ENCODE measurements around the gene CFAP46. TPM values are rescaled to one million over a fixed set of nuclear protein-coding genes. Genes with fewer than 3 reads are reported as not detected.

The CFAP46 gene
- total RNA-seq, 4 donors from 2014 or later = 0.29 to 9.0 (median 2.7) TPM

- intact Hi-C loops (cut with DNase I; ENCODE audit: low total_unique reads) = no loop called here
- H3K4me1 ChIP-seq = no peaks in the 10 kb centered on the region
- no peak for TF ChIP-seq POLR2A (IDR thresholded peaks at IDR 0.05)
- TF ChIP-seq, protein P1, sequence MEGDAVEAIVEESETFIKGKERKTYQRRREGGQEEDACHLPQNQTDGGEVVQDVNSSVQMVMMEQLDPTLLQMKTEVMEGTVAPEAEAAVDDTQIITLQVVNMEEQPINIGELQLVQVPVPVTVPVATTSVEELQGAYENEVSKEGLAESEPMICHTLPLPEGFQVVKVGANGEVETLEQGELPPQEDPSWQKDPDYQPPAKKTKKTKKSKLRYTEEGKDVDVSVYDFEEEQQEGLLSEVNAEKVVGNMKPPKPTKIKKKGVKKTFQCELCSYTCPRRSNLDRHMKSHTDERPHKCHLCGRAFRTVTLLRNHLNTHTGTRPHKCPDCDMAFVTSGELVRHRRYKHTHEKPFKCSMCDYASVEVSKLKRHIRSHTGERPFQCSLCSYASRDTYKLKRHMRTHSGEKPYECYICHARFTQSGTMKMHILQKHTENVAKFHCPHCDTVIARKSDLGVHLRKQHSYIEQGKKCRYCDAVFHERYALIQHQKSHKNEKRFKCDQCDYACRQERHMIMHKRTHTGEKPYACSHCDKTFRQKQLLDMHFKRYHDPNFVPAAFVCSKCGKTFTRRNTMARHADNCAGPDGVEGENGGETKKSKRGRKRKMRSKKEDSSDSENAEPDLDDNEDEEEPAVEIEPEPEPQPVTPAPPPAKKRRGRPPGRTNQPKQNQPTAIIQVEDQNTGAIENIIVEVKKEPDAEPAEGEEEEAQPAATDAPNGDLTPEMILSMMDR (IDR thresholded peaks at IDR 0.05) = no peak
- no peak for DNase-seq
- no peaks in the 10 kb centered on the region for H3K36me3 ChIP-seq
- H3K4me3 ChIP-seq = no peak overlapping the region
- H3K27ac ChIP-seq = no peak overlapping the region
- H3K27me3 ChIP-seq = no peaks in the 10 kb centered on the region
- no peaks in the 10 kb centered on the region for H3K9me3 ChIP-seq
Measured at GRCh38 chr10:132979491-132980425, 37.4 kb upstream of the CFAP46 start.

DNA sequence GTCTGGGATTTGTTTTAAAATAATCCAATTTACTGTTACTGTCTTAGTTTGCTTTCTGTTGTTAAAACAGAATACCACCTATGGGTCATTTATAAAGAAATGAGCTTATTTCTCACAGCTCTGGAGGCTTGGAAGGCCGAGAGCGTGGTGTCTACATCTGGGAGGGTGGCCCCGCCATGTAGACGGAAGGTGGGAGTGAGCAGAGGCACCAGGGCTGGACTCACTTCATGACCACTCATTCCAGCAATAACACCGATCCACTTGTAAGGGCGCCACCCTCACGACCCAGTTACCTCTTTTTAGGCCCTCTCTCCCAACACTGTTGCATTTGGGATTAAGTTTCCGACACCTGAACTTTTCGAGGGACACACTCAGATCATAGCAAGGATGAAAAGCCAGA lies 36.2 kb upstream of the CFAP46 start:
- no peak overlapping the region for H3K4me3 ChIP-seq
- H3K4me1 ChIP-seq = no peaks in the 10 kb centered on the region
- no peaks in the 10 kb centered on the region for H3K36me3 ChIP-seq
- DNase-seq = no peak
- H3K27ac ChIP-seq = no peak overlapping the region
- H3K27me3 ChIP-seq = no peaks in the 10 kb centered on the region
- H3K9me3 ChIP-seq = no peaks in the 10 kb centered on the region
- intact Hi-C loops (cut with DNase I; ENCODE audit: low total_unique reads) = no loop called here
- TF ChIP-seq, protein P1 (IDR thresholded peaks at IDR 0.05) = no peak
- no peak for TF ChIP-seq POLR2A (IDR thresholded peaks at IDR 0.05)

DNA sequence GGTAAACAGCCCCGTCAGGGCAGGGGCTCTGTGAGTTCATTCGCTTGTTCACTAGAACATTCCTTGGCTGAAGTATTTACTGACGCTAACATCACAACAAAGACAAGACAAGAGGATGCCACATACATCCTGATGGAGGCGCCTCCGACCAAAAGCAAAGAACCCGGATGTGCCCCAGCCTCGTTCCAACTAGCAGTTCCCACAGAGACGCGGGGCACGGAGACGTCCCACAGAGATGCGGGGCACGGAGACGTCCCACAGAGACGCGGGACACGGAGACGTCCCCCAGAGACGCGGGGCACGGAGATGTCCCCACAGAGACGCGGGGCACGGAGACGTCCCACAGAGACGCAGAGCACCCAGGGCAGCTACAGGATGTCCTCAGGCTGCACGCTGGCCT lies 35.4 kb upstream of the CFAP46 start:
- DNase-seq = no peak
- Histone ChIP-seq H3K36me3 (no peaks in the 10 kb centered on the region), H3K27me3 (no peaks in the 10 kb centered on the region), H3K4me3 (no peak overlapping the region), H3K27ac (no peak overlapping the region), H3K4me1 (no peaks in the 10 kb centered on the region), H3K9me3 (no peaks in the 10 kb centered on the region)
- intact Hi-C loops (cut with DNase I; ENCODE audit: low total_unique reads) = no loop called here
- no peak for TF ChIP-seq POLR2A (IDR thresholded peaks at IDR 0.05)
- TF ChIP-seq, protein P1 (IDR thresholded peaks at IDR 0.05) = no peak

GRCh38 chr10:132977076-132977475 lies 34.7 kb upstream of the CFAP46 start:
- Histone ChIP-seq H3K4me3 (no peak overlapping the region), H3K27me3 (no peaks in the 10 kb centered on the region), H3K9me3 (no peaks in the 10 kb centered on the region), H3K27ac (no peak overlapping the region), H3K4me1 (no peaks in the 10 kb centered on the region), H3K36me3 (no peaks in the 10 kb centered on the region)
- TF ChIP-seq, protein P1 (IDR thresholded peaks at IDR 0.05) = no peak
- no peak for TF ChIP-seq POLR2A (IDR thresholded peaks at IDR 0.05)
- no peak for DNase-seq
- intact Hi-C loops (cut with DNase I; ENCODE audit: low total_unique reads) = no loop called here

Measured in uterus (tissue), 4 donors.